Astrocyte of the spinal cord (primary cell): Measurements from ENCODE around the gene AKAP12.
A peak's percentile ranks its signal among the peaks of the same experiment; 100 is the strongest.

Source experiments
- DNase-seq: peaks from one replicate; pipeline ENCODE4 v3.0.0; 2011; ENCODE audit warnings: low read depth, low spot score
- H3K4me3 ChIP-seq: 2 replicates; pipeline ENCODE4 v1.5.1; 2011; ENCODE audit warnings: low read depth, mild to moderate bottlenecking, low read length, moderate library complexity
- CTCF ChIP-seq: IDR thresholded peaks from 2 replicates; pipeline ENCODE4 v1.5.1; 2012; ENCODE audit warnings: low read depth, mild to moderate bottlenecking, low read length, inconsistent platforms
- in situ Hi-C: cut with HindIII; loops from 2 replicates; pipeline ENCODE4 v1.10.0; 2017; ENCODE audit warnings: low sequenced_read_pairs

Gene AKAP12

DNA sequence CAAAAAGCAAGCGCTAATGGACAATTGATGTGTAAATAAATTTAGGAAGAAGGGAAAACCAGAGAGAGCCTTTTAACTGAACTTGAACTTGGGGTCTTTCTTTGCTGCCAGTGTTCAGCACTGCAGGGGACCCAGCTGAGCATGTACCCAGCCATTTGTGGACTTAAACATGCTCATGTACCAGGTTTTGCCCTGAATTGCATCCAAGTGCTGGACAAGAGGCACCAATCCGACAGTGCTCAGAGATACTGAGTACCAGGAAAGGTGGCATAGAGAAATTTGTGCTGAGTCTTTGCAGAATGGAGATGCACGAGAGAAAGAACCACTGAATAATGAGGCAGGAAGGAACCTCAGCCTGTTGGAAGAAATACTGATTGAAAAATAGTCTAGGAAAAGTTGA is 16.0 kb downstream of the AKAP12 start:
- DNase-seq, result no peak
- H3K4me3 ChIP-seq, result no peak overlapping the region
- in situ Hi-C loops, result no loop called here
- no peak for TF ChIP-seq CTCF

GRCh38 chr6:151257985-151258445 is 18.2 kb downstream of the AKAP12 start:
- DNase-seq, result peak; percentile 35
- TF ChIP-seq CTCF, result no peak
- in situ Hi-C loops, result no loop called here
- no peak overlapping the region for H3K4me3 ChIP-seq

GRCh38 chr6:151260205-151260604 is 20.4 kb downstream of the AKAP12 start:
- in situ Hi-C loops, result no loop called here

GRCh38 chr6:151263035-151263434 is 23.3 kb downstream of the AKAP12 start:
- no peak for TF ChIP-seq CTCF
- in situ Hi-C loops, result no loop called here

More at GRCh38 chr6:151260205-151260604, 20.4 kb downstream of the AKAP12 start:
- H3K4me3 ChIP-seq, result no peak overlapping the region
- no peak for DNase-seq
- TF ChIP-seq CTCF, result no peak

DNA sequence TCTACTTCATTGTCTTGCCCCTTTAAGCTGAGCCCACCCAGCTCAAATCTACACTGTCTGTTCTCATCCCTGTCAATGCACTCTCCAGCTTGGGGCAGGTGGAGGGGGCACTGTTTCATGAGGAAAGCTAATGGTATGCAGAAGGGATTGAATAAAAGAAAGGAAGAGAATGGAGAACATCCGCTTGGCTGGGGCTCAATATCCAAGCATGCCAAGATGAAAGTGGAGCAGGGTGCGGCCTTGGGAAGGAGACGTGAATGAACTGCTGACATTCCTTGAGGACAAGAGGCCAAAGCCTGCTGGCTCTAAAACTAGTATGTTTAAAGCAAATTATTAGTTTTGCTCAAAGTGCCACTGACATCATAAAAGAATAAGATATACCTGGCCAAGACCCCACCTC is 24.2 kb downstream of the AKAP12 start:
- H3K4me3 ChIP-seq, result no peak overlapping the region
- TF ChIP-seq CTCF, result no peak
- in situ Hi-C loops, result no loop called here
- DNase-seq, result no peak

More at GRCh38 chr6:151263035-151263434, 23.3 kb downstream of the AKAP12 start:
- H3K4me3 ChIP-seq, result no peak overlapping the region
- DNase-seq, result no peak

- TF ChIP-seq CTCF, result no peak
- in situ Hi-C loops, result no loop called here
- H3K4me3 ChIP-seq, result no peak overlapping the region
- DNase-seq, result no peak
Measured at GRCh38 chr6:151265282-151265681, 25.5 kb downstream of the AKAP12 start.
